ENCODE results near the gene TMBIM6.
A peak's percentile ranks its signal among the peaks of the same experiment; 100 is the strongest.

The TMBIM6 gene

GRCh38 chr12:49702009-49702408 is 39.3 kb upstream of the TMBIM6 start:
- no peak overlapping the region for H3K27ac ChIP-seq
- TF ChIP-seq CTCF (conservative IDR thresholded peaks at IDR 0.05), result no peak
- TF ChIP-seq ZFX (IDR thresholded peaks at IDR 0.05), result no peak

DNA sequence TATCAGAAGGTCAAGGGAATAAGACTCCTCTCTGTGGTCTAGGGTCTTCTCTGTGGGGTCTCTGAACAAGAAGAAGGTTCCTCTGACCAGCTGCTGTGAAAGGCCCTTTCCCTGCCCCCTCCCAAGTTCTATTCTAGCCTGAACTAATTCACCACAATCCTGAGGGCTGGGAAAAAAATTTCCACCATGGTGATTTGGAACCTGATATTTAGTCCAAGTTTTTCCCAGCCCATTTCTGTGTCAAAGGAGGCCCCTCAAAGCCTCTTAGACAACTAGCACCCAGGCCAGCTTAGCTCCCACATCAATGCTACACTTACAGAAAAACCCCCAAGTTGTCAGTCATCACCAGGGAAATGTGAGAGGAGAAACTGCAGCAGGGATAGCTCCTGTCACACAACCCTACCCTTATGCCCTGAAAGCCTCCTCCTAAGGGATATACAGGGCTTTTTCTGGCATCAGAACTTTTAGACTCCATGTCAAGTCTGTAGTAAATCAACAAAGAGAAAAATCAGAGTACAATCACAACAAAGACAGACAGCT is 38.6 kb upstream of the TMBIM6 start:
- TF ChIP-seq ZFX (IDR thresholded peaks at IDR 0.05), result no peak
- H3K27ac ChIP-seq, result no peak overlapping the region

DNA sequence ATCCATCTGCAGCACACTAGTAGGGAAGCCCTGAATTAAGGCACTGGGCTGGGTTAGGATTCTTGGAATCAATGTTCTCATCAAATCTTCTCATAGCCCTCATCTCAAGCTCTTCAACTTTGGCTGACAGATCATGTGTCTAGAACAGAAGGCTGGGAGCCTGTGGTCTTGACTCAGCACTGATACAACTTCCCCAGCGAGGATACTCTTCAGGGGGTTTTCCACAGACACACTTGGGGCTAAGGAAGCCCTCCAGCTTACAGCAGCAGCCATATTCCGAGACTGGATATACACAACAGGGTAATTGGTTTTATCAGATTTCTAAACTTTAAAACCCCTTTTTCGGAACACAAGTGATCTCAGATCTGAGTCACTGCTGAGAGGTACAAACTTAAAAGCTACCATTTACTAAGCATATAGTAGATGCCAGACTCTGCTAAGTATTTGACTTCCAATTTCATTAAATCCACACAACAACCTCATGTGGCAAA is 37.7 kb upstream of the TMBIM6 start:
- H3K27ac ChIP-seq, result no peak overlapping the region
- TF ChIP-seq CTCF (conservative IDR thresholded peaks at IDR 0.05), result no peak
- TF ChIP-seq ZFX (IDR thresholded peaks at IDR 0.05), result no peak

GRCh38 chr12:49705479-49706134 is 35.8 kb upstream of the TMBIM6 start:
- TF ChIP-seq CTCF (conservative IDR thresholded peaks at IDR 0.05) (no peak), ZFX (IDR thresholded peaks at IDR 0.05) (no peak)
- no peak overlapping the region for H3K27ac ChIP-seq

DNA sequence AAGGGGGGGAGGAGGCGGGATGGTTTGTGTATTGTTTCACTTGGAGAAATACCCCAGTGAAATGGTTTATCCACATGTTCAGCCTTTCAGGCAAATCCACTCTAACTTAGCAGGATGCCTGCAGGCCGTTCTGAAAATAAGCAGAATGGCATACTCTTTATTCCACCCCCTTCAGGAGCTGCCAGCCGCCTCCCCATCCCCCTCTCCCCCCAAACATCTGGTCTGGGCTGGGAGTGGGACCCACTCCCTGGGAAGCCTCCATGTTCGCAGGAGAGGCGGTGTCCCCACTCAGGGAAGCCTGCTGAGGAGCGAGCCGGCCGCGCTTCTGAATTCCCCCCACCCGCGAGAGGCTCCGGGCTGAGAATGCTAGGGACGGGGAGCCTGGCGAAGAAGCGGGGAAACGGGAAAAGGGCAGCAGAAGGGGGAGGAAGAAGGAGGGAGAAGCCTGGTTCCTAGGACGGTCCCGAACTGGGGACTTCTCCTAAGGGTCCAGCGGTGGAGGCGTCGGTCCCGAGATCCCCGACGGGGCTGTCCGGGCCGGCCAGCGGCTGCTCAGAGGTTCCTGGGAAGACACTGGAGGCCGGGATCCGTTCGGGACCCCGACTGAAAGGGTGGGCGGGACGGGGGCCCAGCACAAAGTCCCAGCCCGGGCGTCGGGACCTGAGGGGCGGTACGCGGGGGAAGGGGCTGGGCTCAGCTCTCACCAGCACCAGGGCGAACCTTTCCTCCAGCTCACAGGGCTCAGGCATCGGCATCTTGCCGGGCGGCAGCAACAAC is 34.8 kb upstream of the TMBIM6 start:
- H3K27ac ChIP-seq, result peak overlapping the region; percentile 68
- no peak for TF ChIP-seq CTCF (conservative IDR thresholded peaks at IDR 0.05)
- TF ChIP-seq ZFX (IDR thresholded peaks at IDR 0.05), result no peak

GRCh38 chr12:49707128-49707811 is 34.1 kb upstream of the TMBIM6 start, which contains the start of gene FMNL3:
TSS of gene FMNL3 (minus strand) at chr12:49707405. CDS start at chr12:49707180, 225 bp downstream.
- peak within 1 kb of the TSS; percentile 68 for H3K27ac ChIP-seq
- TF ChIP-seq CTCF (conservative IDR thresholded peaks at IDR 0.05) (peak; percentile 99), ZFX (IDR thresholded peaks at IDR 0.05) (no peak)

DNA sequence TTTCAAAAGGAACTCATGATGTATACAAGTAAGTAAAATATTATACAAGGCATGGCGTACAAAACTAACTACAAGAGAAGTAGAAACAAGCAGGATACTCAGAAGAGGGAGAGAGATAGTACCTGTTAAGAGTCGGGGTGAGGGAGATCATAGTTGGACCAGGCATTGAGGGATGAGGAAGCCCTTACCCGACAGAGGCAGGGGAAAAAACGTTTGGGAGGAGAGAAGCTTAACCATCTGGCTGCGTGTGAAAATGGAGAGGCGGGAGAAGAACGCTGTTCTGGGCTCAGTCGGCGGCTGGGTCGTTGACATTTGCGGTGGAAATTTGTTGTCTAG is 33.6 kb upstream of the TMBIM6 start:
- TF ChIP-seq ZFX (IDR thresholded peaks at IDR 0.05), result no peak
- TF ChIP-seq CTCF (conservative IDR thresholded peaks at IDR 0.05), result peak; percentile 51
- no peak overlapping the region for H3K27ac ChIP-seq

Data from C4-2B (cell line).